ENCODE data around the gene ELN.

ELN gene

GRCh38 chr7:74070619-74070921 is 42.6 kb downstream of the ELN start:
- H3K27ac Mint-ChIP-seq, result no peak overlapping the region
- H3K27me3 Mint-ChIP-seq (ENCODE audit: low read depth), result peaks cover 12% of the 10 kb centered on the region
- H3K4me1 Mint-ChIP-seq, result peaks cover 7% of the 10 kb centered on the region
- no peaks in the 10 kb centered on the region for H3K9me3 Mint-ChIP-seq
- no peak for TF ChIP-seq CTCF (IDR thresholded peaks at IDR 0.05; ENCODE audit: unreplicated experiment in 3 of 3)
- H3K4me3 Mint-ChIP-seq, result no peak overlapping the region
- no peaks in the 10 kb centered on the region for H3K36me3 Mint-ChIP-seq (ENCODE audit: low read depth)

- Mint-ChIP-seq H3K9me3 (no peaks in the 10 kb centered on the region), H3K27ac (no peak overlapping the region), H3K36me3 (ENCODE audit: low read depth) (no peaks in the 10 kb centered on the region), H3K4me1 (peaks cover 7% of the 10 kb centered on the region), H3K4me3 (no peak overlapping the region), H3K27me3 (ENCODE audit: low read depth) (peaks cover 6% of the 10 kb centered on the region)
- TF ChIP-seq CTCF (IDR thresholded peaks at IDR 0.05; ENCODE audit: unreplicated experiment in 3 of 3), result no peak
Observed at GRCh38 chr7:74071121-74071520, 43.1 kb downstream of the ELN start.

DNA sequence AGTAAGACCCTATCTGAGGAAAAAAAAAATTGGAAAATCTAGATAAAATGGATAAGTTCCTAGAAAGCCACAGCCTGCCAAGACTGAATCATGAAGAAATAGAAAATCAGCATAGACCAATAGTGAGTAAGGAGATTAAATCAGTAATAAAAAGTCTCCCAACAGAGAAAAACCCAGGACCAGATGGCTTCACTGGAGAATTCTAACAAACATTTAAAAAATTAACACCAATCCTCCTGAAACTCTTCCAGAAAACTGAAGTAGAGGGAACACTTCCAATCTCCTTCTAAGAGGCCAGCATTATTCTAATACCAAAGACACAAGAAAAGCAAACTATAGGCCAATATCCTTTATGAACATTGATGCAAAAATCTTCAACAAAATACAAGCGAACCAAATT is 46.8 kb downstream of the ELN start:
- H3K4me1 Mint-ChIP-seq, result peaks cover 18% of the 10 kb centered on the region
- peaks cover 10% of the 10 kb centered on the region for H3K27me3 Mint-ChIP-seq (ENCODE audit: low read depth)
- no peak for TF ChIP-seq CTCF (IDR thresholded peaks at IDR 0.05; ENCODE audit: unreplicated experiment in 3 of 3)
- no peaks in the 10 kb centered on the region for H3K9me3 Mint-ChIP-seq
- no peak overlapping the region for H3K27ac Mint-ChIP-seq
- no peak overlapping the region for H3K4me3 Mint-ChIP-seq
- no peaks in the 10 kb centered on the region for H3K36me3 Mint-ChIP-seq (ENCODE audit: low read depth)

DNA sequence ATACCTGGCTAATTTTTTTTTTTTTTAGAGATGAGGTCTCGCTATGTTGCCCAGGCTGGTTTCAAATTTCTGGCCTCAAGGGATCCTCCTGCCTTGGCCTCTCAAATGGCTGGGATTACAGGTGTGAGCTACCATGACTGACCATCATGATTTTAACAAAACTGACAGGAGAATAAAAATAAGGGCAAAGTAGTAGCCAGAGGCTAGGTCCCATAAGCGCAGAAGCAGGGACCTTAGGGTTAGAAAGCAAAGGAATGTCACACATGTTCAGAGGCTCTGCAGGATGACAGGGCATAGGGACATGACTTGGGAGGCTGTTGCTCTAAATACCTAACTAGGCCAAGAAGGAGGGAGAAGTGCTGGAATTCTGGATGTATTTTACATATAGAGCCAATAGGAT is 50.5 kb downstream of the ELN start:
- Mint-ChIP-seq H3K4me3 (peak overlapping the region in 1 of 3 experiments; percentile 41), H3K9me3 (no peaks in the 10 kb centered on the region), H3K36me3 (ENCODE audit: low read depth) (no peaks in the 10 kb centered on the region), H3K4me1 (peaks cover 18% of the 10 kb centered on the region), H3K27me3 (ENCODE audit: low read depth) (peaks cover 5% of the 10 kb centered on the region), H3K27ac (peak overlapping the region; percentile 46 to 62 (median 53))
- TF ChIP-seq CTCF (IDR thresholded peaks at IDR 0.05; ENCODE audit: unreplicated experiment in 3 of 3), result no peak

DNA sequence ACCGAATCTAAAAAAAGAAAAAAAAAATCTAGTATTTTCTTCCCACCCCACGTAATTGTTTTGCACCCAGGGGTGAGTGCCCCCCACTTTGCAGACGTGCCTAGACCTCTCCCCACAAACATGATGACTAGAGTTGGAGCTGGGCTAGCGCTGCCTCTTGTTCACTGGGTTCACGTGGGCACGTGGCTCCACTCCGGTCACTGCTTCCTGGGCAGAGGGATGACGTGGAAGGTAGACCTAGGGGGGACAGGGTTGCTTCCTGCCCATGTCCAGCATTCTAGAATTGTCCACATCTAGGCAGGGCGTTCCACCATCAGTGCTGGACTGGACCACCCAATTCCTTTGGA is 54.8 kb downstream of the ELN start:
- H3K27ac Mint-ChIP-seq, result peak overlapping the region; percentile 68 to 97 (median 96)
- H3K9me3 Mint-ChIP-seq, result no peaks in the 10 kb centered on the region
- peaks cover 12% of the 10 kb centered on the region for H3K36me3 Mint-ChIP-seq (ENCODE audit: low read depth)
- peaks cover 16% of the 10 kb centered on the region for H3K4me1 Mint-ChIP-seq
- TF ChIP-seq CTCF (IDR thresholded peaks at IDR 0.05; ENCODE audit: unreplicated experiment in 3 of 3), result no peak
- H3K4me3 Mint-ChIP-seq, result peak overlapping the region; percentile 83 to 87 (median 85)
- H3K27me3 Mint-ChIP-seq (ENCODE audit: low read depth), result peaks cover 5% of the 10 kb centered on the region

- Mint-ChIP-seq H3K4me3 (peak within 1 kb of the TSS; percentile 88 to 89 (median 89)), H3K36me3 (ENCODE audit: low read depth) (peaks cover 17% of the 10 kb centered on the region), H3K9me3 (no peaks in the 10 kb centered on the region), H3K27ac (peak within 1 kb of the TSS; percentile 68 to 97 (median 96)), H3K4me1 (peaks cover 16% of the 10 kb centered on the region), H3K27me3 (ENCODE audit: low read depth) (peaks cover 5% of the 10 kb centered on the region)
- no peak for TF ChIP-seq CTCF (IDR thresholded peaks at IDR 0.05; ENCODE audit: unreplicated experiment in 3 of 3)
Observed at GRCh38 chr7:74083117-74083876, 55.3 kb downstream of the ELN start, which contains the start of gene LIMK1. TSS of gene LIMK1 (plus strand) at chr7:74083804. CDS start at chr7:74083991, 187 bp downstream.
